Astrocyte of the spinal cord (primary cell): ENCODE results near the gene AGPAT2.
A peak's percentile ranks its signal among the peaks of the same experiment; 100 is the strongest.

Experiments used
- DNase-seq: peaks from one replicate; pipeline ENCODE4 v3.0.0; 2011; ENCODE audit warnings: low read depth, low spot score
- H3K4me3 ChIP-seq: 2 replicates; pipeline ENCODE4 v1.5.1; 2011; ENCODE audit warnings: low read depth, mild to moderate bottlenecking, low read length, moderate library complexity
- in situ Hi-C: cut with HindIII; loops from 2 replicates; pipeline ENCODE4 v1.10.0; 2017; ENCODE audit warnings: low sequenced_read_pairs
- TF ChIP-seq, protein P1 (sequence below): IDR thresholded peaks from 2 replicates; pipeline ENCODE4 v1.5.1; 2012; ENCODE audit warnings: low read depth, mild to moderate bottlenecking, low read length, inconsistent platforms

Gene AGPAT2

DNA sequence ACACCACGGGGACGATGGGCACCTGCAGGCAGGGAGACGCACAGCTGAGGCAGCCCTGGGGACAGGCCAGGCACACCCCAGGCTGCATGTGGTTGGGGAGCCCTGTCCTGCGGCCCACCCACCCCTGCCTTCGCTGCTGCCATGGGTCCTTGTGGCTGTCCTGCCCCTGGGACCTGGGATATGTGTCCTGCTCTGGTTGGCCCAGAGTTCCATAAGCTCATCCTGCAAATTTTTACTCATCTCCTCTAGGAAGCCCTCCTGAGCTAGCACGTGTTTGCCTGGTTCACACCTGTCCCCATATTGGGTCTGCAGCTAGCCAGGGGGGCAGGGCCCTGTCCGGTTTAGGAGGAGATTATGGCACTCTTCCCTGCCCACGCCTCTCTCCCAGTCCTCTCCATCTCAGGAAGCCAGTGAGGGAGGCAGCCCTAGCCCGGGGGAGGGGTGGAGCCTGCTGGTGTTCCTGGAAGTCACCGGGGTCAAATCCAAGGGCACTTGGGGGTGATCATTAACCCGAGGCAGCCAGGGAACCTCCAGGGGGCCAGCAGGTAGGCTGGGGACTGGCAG lies 12.4 kb downstream of the AGPAT2 start:
- no peak overlapping the region for H3K4me3 ChIP-seq
- no peak for DNase-seq
- TF ChIP-seq, protein P1, sequence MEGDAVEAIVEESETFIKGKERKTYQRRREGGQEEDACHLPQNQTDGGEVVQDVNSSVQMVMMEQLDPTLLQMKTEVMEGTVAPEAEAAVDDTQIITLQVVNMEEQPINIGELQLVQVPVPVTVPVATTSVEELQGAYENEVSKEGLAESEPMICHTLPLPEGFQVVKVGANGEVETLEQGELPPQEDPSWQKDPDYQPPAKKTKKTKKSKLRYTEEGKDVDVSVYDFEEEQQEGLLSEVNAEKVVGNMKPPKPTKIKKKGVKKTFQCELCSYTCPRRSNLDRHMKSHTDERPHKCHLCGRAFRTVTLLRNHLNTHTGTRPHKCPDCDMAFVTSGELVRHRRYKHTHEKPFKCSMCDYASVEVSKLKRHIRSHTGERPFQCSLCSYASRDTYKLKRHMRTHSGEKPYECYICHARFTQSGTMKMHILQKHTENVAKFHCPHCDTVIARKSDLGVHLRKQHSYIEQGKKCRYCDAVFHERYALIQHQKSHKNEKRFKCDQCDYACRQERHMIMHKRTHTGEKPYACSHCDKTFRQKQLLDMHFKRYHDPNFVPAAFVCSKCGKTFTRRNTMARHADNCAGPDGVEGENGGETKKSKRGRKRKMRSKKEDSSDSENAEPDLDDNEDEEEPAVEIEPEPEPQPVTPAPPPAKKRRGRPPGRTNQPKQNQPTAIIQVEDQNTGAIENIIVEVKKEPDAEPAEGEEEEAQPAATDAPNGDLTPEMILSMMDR, result no peak
- in situ Hi-C loops, result no loop called here

DNA sequence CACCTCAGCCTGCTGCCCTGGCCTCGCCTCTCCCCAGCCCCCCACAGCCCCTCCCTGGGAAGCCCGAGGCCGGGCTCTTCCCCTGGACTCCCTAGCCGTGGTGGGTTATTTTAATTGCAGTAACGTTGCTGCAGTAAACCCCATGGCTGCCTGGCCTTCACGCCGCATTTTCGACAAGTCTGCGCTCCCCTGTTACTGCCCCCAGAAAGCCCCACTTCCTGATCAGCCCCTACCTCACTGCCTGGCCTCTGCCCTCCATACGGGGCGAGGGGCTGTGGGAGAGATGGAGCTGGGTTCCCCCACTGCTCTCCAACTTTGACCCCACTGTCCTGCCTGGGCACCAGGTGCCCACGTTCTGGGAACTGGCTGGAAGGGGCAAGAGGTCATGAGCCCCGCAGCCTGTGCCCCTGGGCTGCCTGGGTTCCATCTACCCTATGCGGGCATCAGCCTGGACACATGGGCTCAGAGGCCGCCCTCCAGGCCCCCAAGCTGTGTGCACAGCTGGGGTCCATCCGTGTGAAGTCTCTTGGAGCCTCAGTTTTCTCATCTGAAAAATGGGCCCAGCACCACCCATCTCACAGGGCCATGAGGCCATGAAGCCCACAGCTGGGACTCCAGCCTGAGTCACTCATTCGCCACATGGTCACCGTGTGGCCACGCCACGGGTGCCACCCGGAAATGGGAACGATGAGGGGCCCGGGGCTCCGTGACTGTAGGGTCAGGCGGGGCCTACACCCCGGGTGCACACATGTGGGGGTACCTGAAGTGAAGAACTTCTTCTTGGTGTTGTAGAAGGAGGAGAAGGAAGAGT lies 13.1 kb downstream of the AGPAT2 start:
- in situ Hi-C loops, result no loop called here
- DNase-seq, result no peak
- TF ChIP-seq, protein P1, result no peak
- no peak overlapping the region for H3K4me3 ChIP-seq

DNA sequence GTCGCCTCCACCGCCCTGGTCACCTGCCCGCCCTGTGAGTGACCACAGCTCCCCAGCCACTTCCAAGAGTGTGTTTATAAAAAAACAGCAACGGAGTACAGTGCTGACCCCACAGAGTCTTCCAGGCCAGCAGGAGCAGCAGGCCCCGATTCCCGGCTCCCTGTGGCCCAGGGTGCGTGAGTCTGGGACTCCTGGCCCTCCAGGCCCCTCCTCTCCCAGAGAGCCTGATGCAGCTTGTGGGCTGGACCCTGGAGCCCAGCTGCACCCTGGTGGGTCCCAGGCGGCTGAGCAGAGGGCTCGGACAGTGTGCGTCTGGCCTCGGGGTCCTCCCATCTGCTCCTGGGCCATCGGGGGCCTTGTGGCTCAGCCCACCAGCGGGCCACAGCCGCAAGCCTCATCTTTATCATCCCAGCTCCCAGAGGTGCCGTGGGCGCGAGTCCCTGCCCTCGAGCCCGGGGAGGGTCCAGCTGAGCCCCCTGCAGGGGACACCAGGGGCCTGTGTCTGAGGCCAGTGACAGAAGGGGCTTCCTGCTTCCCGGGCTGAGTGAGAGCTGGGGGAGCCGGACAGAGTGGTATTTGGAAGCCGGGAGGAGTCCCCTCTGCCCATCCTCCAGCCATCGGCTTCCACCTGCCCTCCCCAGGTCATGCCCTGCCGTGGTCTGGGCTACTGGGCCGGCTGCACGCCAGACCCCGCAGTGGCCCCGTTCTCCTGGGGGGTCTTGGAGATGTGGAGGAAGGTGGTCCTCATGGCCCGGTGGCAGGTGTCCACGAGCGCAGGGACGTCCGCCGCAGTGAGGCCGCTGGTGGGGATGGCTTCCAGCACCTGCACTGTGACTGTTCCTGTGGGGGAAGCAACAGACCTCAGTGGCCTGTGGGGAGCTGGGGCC lies 13.9 kb downstream of the AGPAT2 start:
- TF ChIP-seq, protein P1, result no peak
- H3K4me3 ChIP-seq, result no peak overlapping the region
- DNase-seq, result no peak
- in situ Hi-C loops, result no loop called here

GRCh38 chr9:136672431-136673087 lies 14.7 kb downstream of the AGPAT2 start:
- in situ Hi-C loops, result no loop called here
- no peak overlapping the region for H3K4me3 ChIP-seq
- TF ChIP-seq, protein P1, result no peak
- DNase-seq, result no peak

GRCh38 chr9:136671646-136672430 lies 15.4 kb downstream of the AGPAT2 start:
- in situ Hi-C loops, result no loop called here
- H3K4me3 ChIP-seq, result no peak overlapping the region
- DNase-seq, result no peak
- TF ChIP-seq, protein P1, result peak; percentile 96

DNA sequence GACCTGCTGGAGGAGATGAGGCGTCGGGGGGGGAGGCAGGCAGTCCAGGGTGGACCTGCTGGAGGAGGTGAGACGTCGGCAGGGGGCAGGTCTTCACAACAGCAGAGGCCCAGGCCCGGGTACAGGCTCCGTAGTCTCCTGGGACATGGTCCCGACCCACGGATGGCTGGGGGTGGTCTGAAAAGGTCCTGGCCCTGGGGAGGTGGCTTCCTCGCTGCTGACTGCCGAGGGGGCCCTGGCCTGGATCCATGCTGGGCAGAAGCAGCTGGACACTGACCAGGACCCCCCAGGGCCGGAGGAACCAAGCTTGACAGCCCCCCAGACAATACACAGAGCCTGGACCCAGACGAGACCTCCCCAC lies 16.0 kb downstream of the AGPAT2 start:
- in situ Hi-C loops, result no loop called here

More for the DNA sequence above, 16.0 kb downstream of the AGPAT2 start:
- TF ChIP-seq, protein P1, result no peak
- H3K4me3 ChIP-seq, result no peak overlapping the region
- no peak for DNase-seq
